ENCODE data around the gene DPP6. TPM values are rescaled to one million over a fixed set of nuclear protein-coding genes. Genes with fewer than 3 reads are reported as not detected.

Gene DPP6
- total RNA-seq, 1 donor from 2014 or later: 0.05 TPM

GRCh38 chr7:154412105-154412504 lies 359.9 kb downstream of the DPP6 start:
- DNase-seq (ENCODE audit: low read depth): no peak

- DNase-seq (ENCODE audit: low read depth): no peak
These were observed 363.7 kb downstream of the DPP6 start for GRCh38 chr7:154415709-154416399.

GRCh38 chr7:154416714-154417113 lies 364.5 kb downstream of the DPP6 start:
- no peak for DNase-seq (ENCODE audit: low read depth)

GRCh38 chr7:154419344-154419743 lies 367.1 kb downstream of the DPP6 start:
- DNase-seq (ENCODE audit: low read depth): no peak

- no peak for DNase-seq (ENCODE audit: low read depth)
These were observed 371.0 kb downstream of the DPP6 start for GRCh38 chr7:154423231-154423630.

GRCh38 chr7:154424350-154424749 lies 372.2 kb downstream of the DPP6 start:
- DNase-seq (ENCODE audit: low read depth): no peak

- no peak for DNase-seq (ENCODE audit: low read depth)
These were observed 373.1 kb downstream of the DPP6 start for GRCh38 chr7:154425271-154425670.

GRCh38 chr7:154426778-154427177 lies 374.6 kb downstream of the DPP6 start:
- DNase-seq (ENCODE audit: low read depth): no peak

GRCh38 chr7:154427533-154427932 lies 375.3 kb downstream of the DPP6 start:
- DNase-seq (ENCODE audit: low read depth): no peak

GRCh38 chr7:154429666-154430404 lies 377.6 kb downstream of the DPP6 start:
- no peak for DNase-seq (ENCODE audit: low read depth)

- DNase-seq (ENCODE audit: low read depth): no peak
These were observed 378.4 kb downstream of the DPP6 start for GRCh38 chr7:154430640-154431039.

GRCh38 chr7:154431045-154431444 lies 378.8 kb downstream of the DPP6 start:
- DNase-seq (ENCODE audit: low read depth): no peak

GRCh38 chr7:154433632-154434598 lies 381.7 kb downstream of the DPP6 start:
- no peak for DNase-seq (ENCODE audit: low read depth)

GRCh38 chr7:154436560-154436959 lies 384.4 kb downstream of the DPP6 start:
- no peak for DNase-seq (ENCODE audit: low read depth)

GRCh38 chr7:154437234-154437633 lies 385.0 kb downstream of the DPP6 start:
- no peak for DNase-seq (ENCODE audit: low read depth)

GRCh38 chr7:154438571-154439367 lies 386.6 kb downstream of the DPP6 start:
- no peak for DNase-seq (ENCODE audit: low read depth)

- DNase-seq (ENCODE audit: low read depth): no peak
These were observed 387.9 kb downstream of the DPP6 start for GRCh38 chr7:154440058-154440457.

- DNase-seq (ENCODE audit: low read depth): no peak
These were observed 388.5 kb downstream of the DPP6 start for GRCh38 chr7:154440651-154441050.

GRCh38 chr7:154441811-154442210 lies 389.6 kb downstream of the DPP6 start:
- no peak for DNase-seq (ENCODE audit: low read depth)

GRCh38 chr7:154442939-154443338 lies 390.7 kb downstream of the DPP6 start:
- DNase-seq (ENCODE audit: low read depth): no peak

- DNase-seq (ENCODE audit: low read depth): no peak
These were observed 398.3 kb downstream of the DPP6 start for GRCh38 chr7:154450451-154450850.

All from renal cortical epithelial cell (primary cell).